ENCODE results near the gene NIPAL4.

DNA sequence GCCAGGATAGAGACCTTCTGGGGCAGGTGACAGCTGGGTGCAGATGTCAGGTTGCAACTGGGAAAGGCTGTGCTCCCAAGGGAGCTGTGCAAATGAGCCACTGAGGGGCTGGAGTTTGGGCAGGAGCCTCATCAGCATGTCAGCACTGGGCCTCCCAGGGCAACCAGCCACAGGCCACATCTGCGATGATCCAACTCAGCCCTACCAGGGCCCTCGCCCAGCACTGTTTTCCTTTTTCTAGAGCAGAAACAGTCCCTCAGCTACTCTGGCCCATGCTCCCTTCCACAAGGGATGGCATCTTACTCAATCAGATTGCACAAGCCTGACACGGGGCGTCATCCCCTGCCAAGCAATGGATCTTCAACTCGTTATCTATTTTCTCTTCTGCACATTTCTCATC lies 24.8 kb downstream of the NIPAL4 start:
- TF ChIP-seq, protein P1, sequence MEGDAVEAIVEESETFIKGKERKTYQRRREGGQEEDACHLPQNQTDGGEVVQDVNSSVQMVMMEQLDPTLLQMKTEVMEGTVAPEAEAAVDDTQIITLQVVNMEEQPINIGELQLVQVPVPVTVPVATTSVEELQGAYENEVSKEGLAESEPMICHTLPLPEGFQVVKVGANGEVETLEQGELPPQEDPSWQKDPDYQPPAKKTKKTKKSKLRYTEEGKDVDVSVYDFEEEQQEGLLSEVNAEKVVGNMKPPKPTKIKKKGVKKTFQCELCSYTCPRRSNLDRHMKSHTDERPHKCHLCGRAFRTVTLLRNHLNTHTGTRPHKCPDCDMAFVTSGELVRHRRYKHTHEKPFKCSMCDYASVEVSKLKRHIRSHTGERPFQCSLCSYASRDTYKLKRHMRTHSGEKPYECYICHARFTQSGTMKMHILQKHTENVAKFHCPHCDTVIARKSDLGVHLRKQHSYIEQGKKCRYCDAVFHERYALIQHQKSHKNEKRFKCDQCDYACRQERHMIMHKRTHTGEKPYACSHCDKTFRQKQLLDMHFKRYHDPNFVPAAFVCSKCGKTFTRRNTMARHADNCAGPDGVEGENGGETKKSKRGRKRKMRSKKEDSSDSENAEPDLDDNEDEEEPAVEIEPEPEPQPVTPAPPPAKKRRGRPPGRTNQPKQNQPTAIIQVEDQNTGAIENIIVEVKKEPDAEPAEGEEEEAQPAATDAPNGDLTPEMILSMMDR (IDR thresholded peaks at IDR 0.05; ENCODE audit: low read depth, low read length, poor library complexity, severe bottlenecking), result no peak
- TF ChIP-seq EZH2phosphoT487 (IDR thresholded peaks at IDR 0.05; ENCODE audit: borderline replicate concordance, low read length), result no peak

Measured in DOHH2 (cell line).